ENCODE results near the gene MAPKAP1. TPM values are rescaled to one million over a fixed set of nuclear protein-coding genes. Genes with fewer than 3 reads are reported as not detected.

Gene MAPKAP1
- total RNA-seq, 1 donor from 2014 or later: 63.4 TPM

GRCh38 chr9:125604196-125604595 is 102.8 kb downstream of the MAPKAP1 start:
- TF ChIP-seq CTCF (conservative IDR thresholded peaks at IDR 0.05): no peak
- Mint-ChIP-seq H3K36me3 (ENCODE audit: low read depth) (no peaks in the 10 kb centered on the region), H3K4me3 (no peak overlapping the region), H3K27ac (ENCODE audit: unreplicated experiment) (no peak overlapping the region), H3K4me1 (peaks cover 23% of the 10 kb centered on the region), H3K9me3 (no peaks in the 10 kb centered on the region), H3K27me3 (ENCODE audit: low read depth) (no peaks in the 10 kb centered on the region)
- DNase-seq (ENCODE audit: low read depth, low spot score): no peak

- Mint-ChIP-seq H3K27ac (ENCODE audit: unreplicated experiment) (no peak overlapping the region), H3K27me3 (ENCODE audit: low read depth) (no peaks in the 10 kb centered on the region), H3K4me1 (peaks cover 19% of the 10 kb centered on the region), H3K9me3 (no peaks in the 10 kb centered on the region), H3K4me3 (no peak overlapping the region), H3K36me3 (ENCODE audit: low read depth) (no peaks in the 10 kb centered on the region)
- no peak for TF ChIP-seq CTCF (conservative IDR thresholded peaks at IDR 0.05)
- no peak for DNase-seq (ENCODE audit: low read depth, low spot score)
Measured at GRCh38 chr9:125603478-125604021, 103.5 kb downstream of the MAPKAP1 start.

GRCh38 chr9:125601961-125602360 is 105.0 kb downstream of the MAPKAP1 start:
- H3K36me3 Mint-ChIP-seq (ENCODE audit: low read depth): no peaks in the 10 kb centered on the region
- H3K4me1 Mint-ChIP-seq: peaks cover 12% of the 10 kb centered on the region
- DNase-seq (ENCODE audit: low read depth, low spot score): no peak
- H3K27me3 Mint-ChIP-seq (ENCODE audit: low read depth): no peaks in the 10 kb centered on the region
- no peak overlapping the region for H3K4me3 Mint-ChIP-seq
- no peaks in the 10 kb centered on the region for H3K9me3 Mint-ChIP-seq
- TF ChIP-seq CTCF (conservative IDR thresholded peaks at IDR 0.05): no peak
- no peak overlapping the region for H3K27ac Mint-ChIP-seq (ENCODE audit: unreplicated experiment)

- H3K36me3 Mint-ChIP-seq (ENCODE audit: low read depth): no peaks in the 10 kb centered on the region
- TF ChIP-seq CTCF (conservative IDR thresholded peaks at IDR 0.05): no peak
- H3K27me3 Mint-ChIP-seq (ENCODE audit: low read depth): no peaks in the 10 kb centered on the region
- no peak for DNase-seq (ENCODE audit: low read depth, low spot score)
- H3K4me3 Mint-ChIP-seq: no peak overlapping the region
- no peaks in the 10 kb centered on the region for H3K4me1 Mint-ChIP-seq
- no peaks in the 10 kb centered on the region for H3K9me3 Mint-ChIP-seq
- no peak overlapping the region for H3K27ac Mint-ChIP-seq (ENCODE audit: unreplicated experiment)
Measured at GRCh38 chr9:125600194-125600593, 106.8 kb downstream of the MAPKAP1 start.

- Mint-ChIP-seq H3K9me3 (no peaks in the 10 kb centered on the region), H3K27ac (ENCODE audit: unreplicated experiment) (no peak overlapping the region), H3K4me3 (no peak overlapping the region), H3K4me1 (peaks cover 20% of the 10 kb centered on the region), H3K27me3 (ENCODE audit: low read depth) (no peaks in the 10 kb centered on the region), H3K36me3 (ENCODE audit: low read depth) (no peaks in the 10 kb centered on the region)
- DNase-seq (ENCODE audit: low read depth, low spot score): no peak
- TF ChIP-seq CTCF (conservative IDR thresholded peaks at IDR 0.05): no peak
Measured at GRCh38 chr9:125594223-125594610, 112.8 kb downstream of the MAPKAP1 start.

All from neural crest cell (in vitro differentiated cells).